Stimulated activated CD8-positive, alpha-beta memory T cell treated with anti-CD3 and anti-CD28 coated beads, Interleukin-7, amount 100 ng/mL, for 48 hours (primary cell): Measurements from ENCODE around the gene PAF1.
A peak's percentile ranks its signal among the peaks of the same experiment; 100 is the strongest.

Experiments used
- DNase-seq, 2 donors: peaks; one replicate each; pipeline ENCODE4 v3.0.0-alpha.2; 2020; ENCODE audit warnings: low read depth in 1 of 2; ENCODE audit errors: extremely low read depth in 1 of 2

PAF1 gene

GRCh38 chr19:39390751-39391437, at the start of gene PAF1, which contains the start of gene MED29:
Gene PAF1, minus strand, starts transcription at chr19:39391106. Its CDS starts 242 bp downstream, at chr19:39390864.
Gene MED29, plus strand, starts transcription at chr19:39391378. Its CDS starts 45 bp downstream, at chr19:39391423.
- DNase-seq = peak; percentile 89 to 96

- DNase-seq = no peak
Measured at GRCh38 chr19:39438270-39438934, 47.5 kb upstream of the PAF1 start.

- DNase-seq = no peak
Measured at GRCh38 chr19:39436350-39436716, 45.4 kb upstream of the PAF1 start.

GRCh38 chr19:39435499-39436349, 44.8 kb upstream of the PAF1 start, which contains the start of gene RPS16:
Gene RPS16, minus strand, starts transcription at chr19:39435949. Its CDS starts 54 bp downstream, at chr19:39435895.
- DNase-seq = peak; percentile 99

GRCh38 chr19:39434123-39435076, 43.5 kb upstream of the PAF1 start:
- no peak for DNase-seq

GRCh38 chr19:39433480-39434079, 42.7 kb upstream of the PAF1 start:
- no peak for DNase-seq

GRCh38 chr19:39432677-39433025, 41.7 kb upstream of the PAF1 start:
- no peak for DNase-seq

- DNase-seq = peak in 1 of 2 donors; percentile 72
Measured at GRCh38 chr19:39430675-39431593, 40.0 kb upstream of the PAF1 start.

- DNase-seq = no peak
Measured at GRCh38 chr19:39428283-39429112, 37.6 kb upstream of the PAF1 start.

- no peak for DNase-seq
Measured at GRCh38 chr19:39427707-39428106, 36.8 kb upstream of the PAF1 start.

GRCh38 chr19:39426170-39426569, 35.3 kb upstream of the PAF1 start:
- no peak for DNase-seq

- no peak for DNase-seq
Measured at GRCh38 chr19:39425744-39426143, 34.8 kb upstream of the PAF1 start.

GRCh38 chr19:39424934-39425333, 34.0 kb upstream of the PAF1 start:
- DNase-seq = no peak

- no peak for DNase-seq
Measured at GRCh38 chr19:39423258-39424086, 32.6 kb upstream of the PAF1 start.

GRCh38 chr19:39422020-39422419, 31.1 kb upstream of the PAF1 start:
- no peak for DNase-seq

GRCh38 chr19:39420769-39421168, 29.9 kb upstream of the PAF1 start:
- DNase-seq = no peak

GRCh38 chr19:39419003-39419402, 28.1 kb upstream of the PAF1 start:
- no peak for DNase-seq
